HepG2 (cell line): ENCODE results near the gene IMPDH1. TPM values are rescaled to one million over a fixed set of nuclear protein-coding genes. Genes with fewer than 3 reads are reported as not detected.
A peak's percentile ranks its signal among the peaks of the same experiment; 100 is the strongest.

ENCODE experiments used
- AHR ChIP-seq: IDR thresholded peaks from 2 replicates; pipeline ENCODE4 v1.6.1; 2018; ENCODE audit warnings: missing genetic modification reagents, missing compliant biosample characterization
- CEBPB ChIP-seq: IDR thresholded peaks from 2 replicates; pipeline ENCODE4 v1.6.1; 2011; ENCODE audit warnings: low read depth, low read length, improper control_type of control experiment, borderline replicate concordance
- EZH2 ChIP-seq: conservative IDR thresholded peaks from 2 replicates; pipeline ENCODE4 v1.6.1; 2012; ENCODE audit warnings: mild to moderate bottlenecking, low read depth, low read length, moderate library complexity
- IKZF4 ChIP-seq: sonication (generic); formaldehyde crosslinking; IDR thresholded peaks from 2 replicates; pipeline ENCODE4 v1.5.1; 2020; ENCODE audit warnings: borderline replicate concordance, mild to moderate bottlenecking, low read depth, missing genetic modification reagents; ENCODE audit errors: not compliant biosample characterization
- KMT2A ChIP-seq: sonication (generic); formaldehyde crosslinking; IDR thresholded peaks from 2 replicates; pipeline ENCODE4 v1.4.0; 2020; ENCODE audit warnings: missing genetic modification reagents
- KMT2B ChIP-seq: IDR thresholded peaks from 2 replicates; pipeline ENCODE4 v1.6.1; 2016; ENCODE audit warnings: missing genetic modification reagents, missing compliant biosample characterization
- NR2F1 ChIP-seq, 2 experiments: fragments of 450-650 bp in 1 of 2; formaldehyde crosslinking in 1 of 2; IDR thresholded peaks; 2 replicates each; pipeline versions ENCODE4 v1.5.0 to v1.6.1; 2016 to 2020; ENCODE audit warnings: mild to moderate bottlenecking in 1 of 2, missing compliant biosample characterization in 1 of 2, missing genetic modification reagents in 1 of 2, moderate library complexity in 1 of 2
- NR3C1 ChIP-seq: sonication (generic); formaldehyde crosslinking; IDR thresholded peaks from 2 replicates; pipeline ENCODE4 v1.4.0; 2020; ENCODE audit warnings: missing genetic modification reagents
- SMAD1 ChIP-seq: sonication (generic); formaldehyde crosslinking; IDR thresholded peaks from 2 replicates; pipeline ENCODE4 v1.4.0; 2020; ENCODE audit warnings: missing genetic modification reagents, low read depth, mild to moderate bottlenecking, borderline replicate concordance
- TBL1XR1 ChIP-seq: fragments of 150-350 bp; IDR thresholded peaks from 2 replicates; pipeline ENCODE4 v1.6.1; 2014; ENCODE audit warnings: borderline replicate concordance, low read length; ENCODE audit not compliant: partially characterized antibody
- ZBTB3 ChIP-seq: sonication (generic); formaldehyde crosslinking; IDR thresholded peaks from 2 replicates; pipeline ENCODE4 v1.4.0; 2020; ENCODE audit warnings: low read depth, mild to moderate bottlenecking, moderate library complexity, missing genetic modification reagents, borderline replicate concordance
- ZNF232 ChIP-seq: sonication (generic); formaldehyde crosslinking; IDR thresholded peaks from 2 replicates; pipeline ENCODE4 v1.4.0; 2020; ENCODE audit warnings: missing genetic modification reagents, borderline replicate concordance
- ZNF331 ChIP-seq: sonication (generic); formaldehyde crosslinking; IDR thresholded peaks from 2 replicates; pipeline ENCODE4 v1.4.0; 2020; ENCODE audit warnings: missing genetic modification reagents
- ZNF337 ChIP-seq: sonication (generic); formaldehyde crosslinking; IDR thresholded peaks from 2 replicates; pipeline ENCODE4 v1.5.1; 2020; ENCODE audit warnings: missing genetic modification reagents, low read depth, mild to moderate bottlenecking, borderline replicate concordance
- ZNF44 ChIP-seq: sonication (generic); formaldehyde crosslinking; IDR thresholded peaks from 2 replicates; pipeline ENCODE4 v1.5.1; 2020; ENCODE audit warnings: mild to moderate bottlenecking, missing genetic modification reagents
- polyA plus RNA-seq, 8 experiments: library from polyadenylated mRNA; depleted of rRNA in 3 of 8; stranded (reverse) in 7 of 8; unstranded in 1 of 8; fragments of >200 nt; fragmentation: Illumina TruSeq in 4 of 8; extraction: Trizol in 4 of 8; gene quantifications; 2 replicates each; pipeline versions ENCODE4 v1.2.1 to v1.2.3, GENCODE V29; 2011 to 2016; ENCODE audit warnings: low read depth in 4 of 8, missing spikeins in 1 of 8, mixed read lengths in 1 of 8; ENCODE audit not compliant: insufficient read depth in 1 of 8
- total RNA-seq, 5 experiments: library from RNA; depleted of rRNA; stranded (reverse); fragments of >200 nt; fragmentation: Illumina TruSeq; extraction: Trizol; gene quantifications; 2 replicates each; pipeline ENCODE4 v1.2.3, GENCODE V29; 2016; ENCODE audit warnings: low read depth in 1 of 5
- TF ChIP-seq, protein P1 (sequence below): sonication (generic); formaldehyde crosslinking; IDR thresholded peaks from 2 replicates; pipeline ENCODE4 v1.8.1; 2023; ENCODE audit warnings: missing genetic modification reagents, inconsistent platforms, borderline replicate concordance
- TF ChIP-seq, protein P2 (sequence below): sonication (generic); formaldehyde crosslinking; IDR thresholded peaks from 2 replicates; pipeline ENCODE4 v1.8.0; 2023; ENCODE audit warnings: mild to moderate bottlenecking, missing genetic modification reagents
- TF ChIP-seq, protein P3 (sequence below): sonication (generic); formaldehyde crosslinking; IDR thresholded peaks from 2 replicates; pipeline ENCODE4 v1.4.0; 2020; ENCODE audit warnings: missing genetic modification reagents
- TF ChIP-seq, protein P4 (sequence below): sonication (generic); formaldehyde crosslinking; IDR thresholded peaks from 2 replicates; pipeline ENCODE4 v1.5.0; 2020; ENCODE audit warnings: mild to moderate bottlenecking, missing genetic modification reagents, borderline replicate concordance
- TF ChIP-seq, protein P5 (sequence below): IDR thresholded peaks from 2 replicates; pipeline ENCODE4 v1.6.1; 2016; ENCODE audit warnings: mild to moderate bottlenecking, missing biosample characterization, missing genetic modification reagents

Gene IMPDH1
- total and polyA plus RNA-seq, 2 of the 13 experiments (the other 11 are each of a cell fraction or from before 2014, with no cell fraction given) = 22.8 to 34.0 TPM

DNA sequence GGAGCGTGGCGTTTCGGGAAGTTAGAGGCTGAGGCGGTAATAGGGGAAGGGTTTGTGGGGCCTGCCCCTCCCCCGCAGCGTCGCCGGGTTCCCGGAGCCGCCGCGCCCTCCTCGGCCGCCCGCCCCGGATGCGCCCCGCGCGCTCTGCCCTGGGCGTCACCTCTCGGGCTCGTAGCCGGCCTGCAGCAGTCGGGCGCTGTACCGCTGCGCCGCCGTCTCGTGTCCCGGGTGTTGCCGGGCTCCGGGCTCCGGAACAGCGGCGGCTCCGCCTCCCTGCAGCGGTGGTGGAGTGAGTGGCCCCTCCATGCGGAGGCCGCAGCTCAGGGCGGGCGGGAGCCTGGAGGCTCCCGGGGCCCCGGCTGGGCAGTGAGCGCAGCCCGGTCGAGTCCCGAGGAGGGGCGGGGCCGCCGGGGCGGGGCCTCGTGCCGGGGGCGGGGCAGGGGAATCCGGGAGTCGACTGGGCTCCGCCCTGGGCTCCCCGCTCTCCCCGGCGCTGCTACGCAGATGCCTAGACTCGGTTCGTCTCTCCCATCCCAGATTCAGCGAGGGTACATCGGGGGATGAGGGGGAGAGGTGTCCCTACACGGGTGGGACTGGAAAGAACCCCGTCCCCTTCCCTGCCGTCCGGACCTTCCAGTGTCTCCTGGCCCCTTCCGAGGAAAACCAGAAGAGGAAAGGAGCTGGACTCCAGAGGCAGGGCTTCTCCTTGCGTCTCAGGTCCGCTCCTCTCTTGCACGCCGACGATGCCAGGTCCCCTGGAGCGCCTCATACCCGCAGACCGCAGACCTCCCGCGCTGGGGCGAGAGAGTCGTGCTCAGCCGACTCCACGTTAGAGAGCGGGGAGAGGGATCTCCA, at the start of gene IMPDH1 (continued):
- TF ChIP-seq, protein P1, sequence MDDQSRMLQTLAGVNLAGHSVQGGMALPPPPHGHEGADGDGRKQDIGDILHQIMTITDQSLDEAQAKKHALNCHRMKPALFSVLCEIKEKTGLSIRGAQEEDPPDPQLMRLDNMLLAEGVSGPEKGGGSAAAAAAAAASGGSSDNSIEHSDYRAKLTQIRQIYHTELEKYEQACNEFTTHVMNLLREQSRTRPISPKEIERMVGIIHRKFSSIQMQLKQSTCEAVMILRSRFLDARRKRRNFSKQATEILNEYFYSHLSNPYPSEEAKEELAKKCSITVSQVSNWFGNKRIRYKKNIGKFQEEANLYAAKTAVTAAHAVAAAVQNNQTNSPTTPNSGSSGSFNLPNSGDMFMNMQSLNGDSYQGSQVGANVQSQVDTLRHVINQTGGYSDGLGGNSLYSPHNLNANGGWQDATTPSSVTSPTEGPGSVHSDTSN = no peak
- TF ChIP-seq, protein P2, sequence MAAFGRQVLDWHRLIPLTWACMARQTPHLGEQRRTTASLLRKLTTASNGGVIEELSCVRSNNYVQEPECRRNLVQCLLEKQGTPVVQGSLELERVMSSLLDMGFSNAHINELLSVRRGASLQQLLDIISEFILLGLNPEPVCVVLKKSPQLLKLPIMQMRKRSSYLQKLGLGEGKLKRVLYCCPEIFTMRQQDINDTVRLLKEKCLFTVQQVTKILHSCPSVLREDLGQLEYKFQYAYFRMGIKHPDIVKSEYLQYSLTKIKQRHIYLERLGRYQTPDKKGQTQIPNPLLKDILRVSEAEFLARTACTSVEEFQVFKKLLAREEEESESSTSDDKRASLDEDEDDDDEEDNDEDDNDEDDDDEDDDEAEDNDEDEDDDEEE (CRISPR knock-in tag) = no peak
- TF ChIP-seq ZNF232 (CRISPR knock-in tag) = no peak
- TF ChIP-seq, protein P3, sequence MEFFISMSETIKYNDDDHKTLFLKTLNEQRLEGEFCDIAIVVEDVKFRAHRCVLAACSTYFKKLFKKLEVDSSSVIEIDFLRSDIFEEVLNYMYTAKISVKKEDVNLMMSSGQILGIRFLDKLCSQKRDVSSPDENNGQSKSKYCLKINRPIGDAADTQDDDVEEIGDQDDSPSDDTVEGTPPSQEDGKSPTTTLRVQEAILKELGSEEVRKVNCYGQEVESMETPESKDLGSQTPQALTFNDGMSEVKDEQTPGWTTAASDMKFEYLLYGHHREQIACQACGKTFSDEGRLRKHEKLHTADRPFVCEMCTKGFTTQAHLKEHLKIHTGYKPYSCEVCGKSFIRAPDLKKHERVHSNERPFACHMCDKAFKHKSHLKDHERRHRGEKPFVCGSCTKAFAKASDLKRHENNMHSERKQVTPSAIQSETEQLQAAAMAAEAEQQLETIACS = no peak
- no peak for TF ChIP-seq ZBTB3 (CRISPR knock-in tag)
- TF ChIP-seq EZH2 = no peak; the same call in 1 of the 2 replicates
- TF ChIP-seq NR2F1 (CRISPR knock-in tag; IDR thresholded peaks at IDR 0.05) = no peak
- no peak for TF ChIP-seq ZNF44 (CRISPR knock-in tag)
- no peak for TF ChIP-seq NR3C1 (CRISPR knock-in tag)
- no peak for TF ChIP-seq CEBPB
- peak; percentile 42; the same call in 1 of the 2 replicates for TF ChIP-seq ZNF331 (CRISPR knock-in tag)
- TF ChIP-seq, protein P4, sequence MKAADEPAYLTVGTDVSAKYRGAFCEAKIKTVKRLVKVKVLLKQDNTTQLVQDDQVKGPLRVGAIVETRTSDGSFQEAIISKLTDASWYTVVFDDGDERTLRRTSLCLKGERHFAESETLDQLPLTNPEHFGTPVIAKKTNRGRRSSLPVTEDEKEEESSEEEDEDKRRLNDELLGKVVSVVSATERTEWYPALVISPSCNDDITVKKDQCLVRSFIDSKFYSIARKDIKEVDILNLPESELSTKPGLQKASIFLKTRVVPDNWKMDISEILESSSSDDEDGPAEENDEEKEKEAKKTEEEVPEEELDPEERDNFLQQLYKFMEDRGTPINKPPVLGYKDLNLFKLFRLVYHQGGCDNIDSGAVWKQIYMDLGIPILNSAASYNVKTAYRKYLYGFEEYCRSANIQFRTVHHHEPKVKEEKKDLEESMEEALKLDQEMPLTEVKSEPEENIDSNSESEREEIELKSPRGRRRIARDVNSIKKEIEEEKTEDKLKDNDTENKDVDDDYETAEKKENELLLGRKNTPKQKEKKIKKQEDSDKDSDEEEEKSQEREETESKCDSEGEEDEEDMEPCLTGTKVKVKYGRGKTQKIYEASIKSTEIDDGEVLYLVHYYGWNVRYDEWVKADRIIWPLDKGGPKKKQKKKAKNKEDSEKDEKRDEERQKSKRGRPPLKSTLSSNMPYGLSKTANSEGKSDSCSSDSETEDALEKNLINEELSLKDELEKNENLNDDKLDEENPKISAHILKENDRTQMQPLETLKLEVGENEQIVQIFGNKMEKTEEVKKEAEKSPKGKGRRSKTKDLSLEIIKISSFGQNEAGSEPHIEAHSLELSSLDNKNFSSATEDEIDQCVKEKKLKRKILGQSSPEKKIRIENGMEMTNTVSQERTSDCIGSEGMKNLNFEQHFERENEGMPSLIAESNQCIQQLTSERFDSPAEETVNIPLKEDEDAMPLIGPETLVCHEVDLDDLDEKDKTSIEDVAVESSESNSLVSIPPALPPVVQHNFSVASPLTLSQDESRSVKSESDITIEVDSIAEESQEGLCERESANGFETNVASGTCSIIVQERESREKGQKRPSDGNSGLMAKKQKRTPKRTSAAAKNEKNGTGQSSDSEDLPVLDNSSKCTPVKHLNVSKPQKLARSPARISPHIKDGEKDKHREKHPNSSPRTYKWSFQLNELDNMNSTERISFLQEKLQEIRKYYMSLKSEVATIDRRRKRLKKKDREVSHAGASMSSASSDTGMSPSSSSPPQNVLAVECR = peak; percentile 41; the same call in 1 of the 2 replicates
- no peak; the same call in 1 of the 2 replicates for TF ChIP-seq KMT2A (CRISPR knock-in tag)
- TF ChIP-seq TBL1XR1 = no peak
- TF ChIP-seq AHR (CRISPR knock-in tag) = no peak
- TF ChIP-seq ZNF337 (CRISPR knock-in tag) = 0 out of 2 replicates have a peak, but pooled peaks have one; percentile 59
- TF ChIP-seq, protein P5, sequence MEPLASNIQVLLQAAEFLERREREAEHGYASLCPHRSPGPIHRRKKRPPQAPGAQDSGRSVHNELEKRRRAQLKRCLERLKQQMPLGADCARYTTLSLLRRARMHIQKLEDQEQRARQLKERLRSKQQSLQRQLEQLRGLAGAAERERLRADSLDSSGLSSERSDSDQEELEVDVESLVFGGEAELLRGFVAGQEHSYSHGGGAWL (CRISPR knock-in tag) = no peak
- no peak for TF ChIP-seq SMAD1 (CRISPR knock-in tag)
- no peak for TF ChIP-seq IKZF4 (CRISPR knock-in tag)
- no peak for TF ChIP-seq KMT2B (CRISPR knock-in tag)
